Measurements from ENCODE around the gene LTBP1.

LTBP1 gene

GRCh38 chr2:33312355-33312754 lies 365.6 kb downstream of the LTBP1 start:
- DNase-seq (ENCODE audit: low read depth in 2 of 2) = no peak

- DNase-seq (ENCODE audit: low read depth in 2 of 2) = no peak
These were observed 366.3 kb downstream of the LTBP1 start for GRCh38 chr2:33313039-33313438.

GRCh38 chr2:33314541-33314940 lies 367.8 kb downstream of the LTBP1 start:
- no peak for DNase-seq (ENCODE audit: low read depth in 2 of 2)

GRCh38 chr2:33316328-33316727 lies 369.6 kb downstream of the LTBP1 start:
- no peak for DNase-seq (ENCODE audit: low read depth in 2 of 2)

GRCh38 chr2:33317369-33318007 lies 370.7 kb downstream of the LTBP1 start:
- no peak for DNase-seq (ENCODE audit: low read depth in 2 of 2)

- DNase-seq (ENCODE audit: low read depth in 2 of 2) = no peak
These were observed 371.7 kb downstream of the LTBP1 start for GRCh38 chr2:33318456-33318855.

- DNase-seq (ENCODE audit: low read depth in 2 of 2) = no peak
These were observed 373.8 kb downstream of the LTBP1 start for GRCh38 chr2:33320573-33320972.

- DNase-seq (ENCODE audit: low read depth in 2 of 2) = no peak
These were observed 374.6 kb downstream of the LTBP1 start for GRCh38 chr2:33321236-33321771.

DNA sequence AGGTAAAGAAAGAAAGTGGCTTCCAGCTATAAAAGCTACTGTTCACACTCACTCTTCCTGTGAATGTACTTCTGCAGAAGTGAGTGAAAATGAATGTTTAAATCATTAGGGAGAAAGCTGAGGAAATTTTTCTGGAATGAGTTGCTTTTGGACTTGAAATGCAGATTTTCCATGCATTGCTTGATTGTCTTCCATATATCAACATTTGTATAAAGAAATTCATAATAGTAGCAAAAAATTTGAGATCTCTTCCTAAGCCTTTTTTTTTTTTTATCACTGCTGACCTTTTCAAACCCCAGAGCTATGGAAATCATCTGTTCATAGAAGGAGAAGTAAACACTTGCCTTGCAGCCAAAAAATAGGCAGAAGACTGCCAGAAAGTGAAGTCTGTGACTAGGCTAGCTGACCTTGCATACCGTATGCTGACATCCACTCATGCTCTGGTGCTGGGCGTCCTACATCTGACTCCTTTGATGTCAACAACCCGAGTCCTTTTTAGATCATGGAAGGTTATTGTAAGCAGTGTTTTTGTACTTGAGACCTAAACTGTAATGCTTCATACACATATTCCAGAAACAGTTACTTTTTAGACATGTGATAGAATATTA lies 375.2 kb downstream of the LTBP1 start:
- DNase-seq (ENCODE audit: low read depth in 2 of 2) = no peak

GRCh38 chr2:33322612-33323011 lies 375.9 kb downstream of the LTBP1 start:
- no peak for DNase-seq (ENCODE audit: low read depth in 2 of 2)

- no peak for DNase-seq (ENCODE audit: low read depth in 2 of 2)
These were observed 377.2 kb downstream of the LTBP1 start for GRCh38 chr2:33323957-33324356.

DNA sequence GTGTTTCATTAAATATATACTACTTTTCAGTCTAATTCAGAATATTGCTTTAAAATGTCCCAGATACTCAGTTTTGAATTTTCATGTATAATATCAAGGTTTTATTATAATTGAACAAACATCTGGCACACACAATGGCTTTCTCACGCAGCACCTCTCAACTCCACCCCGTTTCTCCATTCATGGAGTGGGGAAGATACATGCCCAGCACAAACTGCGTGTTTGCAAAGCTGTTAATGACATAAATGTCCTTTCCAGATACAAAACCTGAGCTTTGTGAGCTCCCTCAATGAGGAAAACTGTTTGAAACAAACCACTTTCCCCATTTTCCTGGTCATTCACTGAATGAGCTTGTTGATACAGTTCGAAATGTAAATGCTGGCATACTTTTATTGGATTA lies 379.3 kb downstream of the LTBP1 start:
- no peak for DNase-seq (ENCODE audit: low read depth in 2 of 2)

GRCh38 chr2:33333433-33333832 lies 386.7 kb downstream of the LTBP1 start:
- no peak for DNase-seq (ENCODE audit: low read depth in 2 of 2)

GRCh38 chr2:33334083-33334482 lies 387.3 kb downstream of the LTBP1 start:
- no peak for DNase-seq (ENCODE audit: low read depth in 2 of 2)

DNA sequence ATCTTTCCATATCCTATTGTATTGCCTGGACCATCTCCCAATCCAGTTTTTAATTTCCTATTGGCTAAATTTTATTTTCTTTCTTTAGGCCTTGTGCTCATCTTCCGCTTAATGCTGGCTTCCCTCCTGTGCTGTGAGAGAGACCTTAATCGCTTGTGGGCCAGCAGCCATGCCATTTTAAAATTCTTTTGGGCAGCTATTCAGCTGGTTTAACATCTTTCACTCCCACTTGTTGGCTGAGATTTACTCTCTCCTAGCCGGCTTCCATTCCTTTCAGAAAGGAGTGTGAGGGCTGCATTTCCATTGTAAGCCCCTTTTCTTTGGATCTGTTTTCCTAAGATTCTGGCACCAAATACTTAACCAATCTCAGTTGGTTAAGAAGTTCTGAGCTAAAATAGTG lies 388.8 kb downstream of the LTBP1 start:
- no peak for DNase-seq (ENCODE audit: low read depth in 2 of 2)

DNA sequence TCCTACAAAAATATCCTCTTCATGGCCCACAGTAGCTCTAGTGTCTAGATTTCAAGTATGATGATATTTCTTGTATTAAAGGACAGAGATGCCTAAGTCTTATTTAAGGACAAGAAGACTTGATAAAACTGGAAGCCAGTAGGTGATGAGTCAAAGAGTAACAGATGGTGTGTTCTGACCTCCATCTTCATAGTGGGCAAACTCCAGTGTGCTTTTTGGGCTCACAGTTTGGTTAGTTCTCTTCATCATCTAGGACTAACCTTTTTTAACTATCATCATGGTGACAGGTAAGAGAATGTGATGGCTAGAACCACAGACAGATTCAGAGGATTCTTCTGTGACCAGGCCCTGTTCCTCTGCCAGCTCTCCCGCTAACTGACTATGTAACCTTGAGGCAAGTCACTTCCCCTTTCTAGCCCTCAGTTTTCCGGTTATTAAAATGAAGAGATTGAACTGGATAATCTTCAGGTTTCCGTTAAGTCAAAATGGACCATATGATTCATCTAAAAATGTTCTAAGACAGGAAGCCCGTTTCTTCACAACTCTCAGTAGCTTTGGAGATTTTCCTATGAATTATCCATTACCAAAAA lies 389.4 kb downstream of the LTBP1 start:
- DNase-seq (ENCODE audit: low read depth in 2 of 2) = no peak

DNA sequence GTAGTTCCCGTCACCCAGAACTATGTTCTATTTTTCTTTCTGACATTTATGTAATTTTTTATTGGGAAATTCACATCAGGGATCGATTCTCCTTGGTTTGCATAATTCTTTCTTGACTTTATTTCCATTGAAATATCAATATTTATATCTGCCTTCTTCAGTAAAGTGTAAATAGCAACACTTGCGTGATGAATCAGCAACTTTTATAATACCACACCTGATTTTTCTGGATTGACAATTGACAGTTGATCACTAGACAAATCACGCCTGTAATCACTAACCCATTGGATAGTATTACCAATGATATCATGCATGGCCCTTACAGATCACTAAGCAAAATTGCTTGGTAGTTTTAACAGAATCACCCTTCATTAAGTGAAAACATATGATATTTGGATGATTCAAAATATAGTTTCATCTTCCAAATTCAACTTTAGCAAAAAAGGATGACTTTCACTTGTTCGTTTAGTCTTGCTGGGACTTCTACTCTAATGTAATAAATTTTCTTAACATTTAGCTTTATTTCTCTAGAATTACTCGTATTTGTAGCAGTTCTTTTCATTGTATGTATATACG lies 390.7 kb downstream of the LTBP1 start:
- DNase-seq (ENCODE audit: low read depth in 2 of 2) = no peak

- no peak for DNase-seq (ENCODE audit: low read depth in 2 of 2)
These were observed 391.2 kb downstream of the LTBP1 start for GRCh38 chr2:33337981-33338380.

- DNase-seq (ENCODE audit: low read depth in 2 of 2) = no peak
These were observed 392.5 kb downstream of the LTBP1 start for GRCh38 chr2:33339269-33339668.

DNA sequence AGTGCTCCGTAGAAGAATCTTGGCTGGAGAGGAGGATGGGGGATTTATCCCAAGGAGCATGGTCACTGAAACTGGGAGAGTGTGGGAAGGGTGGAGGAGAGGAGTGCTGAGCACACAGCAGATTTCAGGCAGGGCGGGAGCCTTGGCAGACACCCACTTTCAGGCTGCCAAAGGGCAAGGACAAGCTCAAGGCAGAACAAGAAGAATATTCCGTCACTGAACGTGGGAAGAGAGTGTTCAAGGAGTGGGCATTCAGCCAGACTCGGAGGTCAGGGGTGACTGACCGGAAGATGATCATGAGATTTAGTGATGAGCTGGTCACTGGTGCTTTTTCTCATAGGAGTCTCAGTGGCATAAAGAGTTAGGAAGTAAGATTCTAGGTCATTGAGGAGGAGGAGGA lies 393.5 kb downstream of the LTBP1 start:
- no peak for DNase-seq (ENCODE audit: low read depth in 2 of 2)

DNA sequence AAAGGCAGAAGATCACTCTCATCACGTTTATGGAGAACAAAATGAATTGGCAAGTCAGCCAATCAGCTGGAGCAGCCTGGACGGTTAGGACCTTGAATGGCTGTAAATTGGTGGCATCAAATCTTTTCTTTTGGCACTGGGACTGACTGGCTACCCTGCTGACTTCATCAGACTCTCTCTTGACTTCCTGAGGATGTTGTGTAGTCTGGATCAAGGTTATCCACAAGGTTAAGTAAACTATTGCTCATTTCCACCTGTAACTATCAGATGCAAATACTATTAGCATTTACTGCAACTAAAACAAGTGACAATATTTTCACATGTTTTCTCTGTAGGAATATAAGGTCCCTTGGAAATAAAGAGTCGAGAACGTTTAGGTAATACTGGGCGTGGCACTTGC lies 395.4 kb downstream of the LTBP1 start:
- no peak for DNase-seq (ENCODE audit: low read depth in 2 of 2)

GRCh38 chr2:33342705-33343104 lies 396.0 kb downstream of the LTBP1 start:
- DNase-seq (ENCODE audit: low read depth in 2 of 2) = no peak

DNA sequence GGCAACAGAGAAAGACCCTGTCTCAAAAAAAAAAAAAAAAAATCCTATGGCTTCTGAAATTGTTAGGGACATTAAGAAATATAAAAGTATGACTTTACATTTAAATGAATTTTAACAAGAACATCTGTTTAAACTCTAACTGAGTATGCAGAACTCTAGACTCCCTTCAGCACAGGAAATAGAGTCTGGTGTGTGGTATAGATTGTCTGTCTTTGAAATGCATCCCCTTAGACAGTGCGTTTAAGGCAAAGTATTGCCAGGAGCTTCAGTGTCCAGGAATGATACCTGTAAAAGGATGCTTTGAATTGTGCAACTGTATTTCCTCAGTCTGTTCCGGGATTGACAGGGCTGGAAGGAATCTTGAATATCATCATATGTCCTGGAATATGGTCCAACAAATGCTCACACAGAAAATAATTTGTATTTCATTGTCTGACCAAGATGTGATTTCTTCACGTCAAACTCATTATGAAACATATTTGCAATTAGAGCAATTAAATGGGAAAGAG lies 396.7 kb downstream of the LTBP1 start:
- DNase-seq (ENCODE audit: low read depth in 2 of 2) = no peak

All from stimulated activated CD4-positive, alpha-beta T cell treated with anti-CD3 and anti-CD28 coated beads, Interleukin-1b, Interleukin-23, amount 100 ng/mL, for 4 hours (primary cell).